Activated CD8-positive, alpha-beta memory T cell treated with anti-CD3 and anti-CD28 coated beads, Interleukin-2, amount 50 U/mL, for 24 hours (primary cell): ENCODE results near the gene GRPEL2.

ENCODE experiments used
- DNase-seq: peaks from one replicate; pipeline ENCODE4 v3.0.0-alpha.2; 2020; ENCODE audit errors: extremely low read depth

Gene GRPEL2

DNA sequence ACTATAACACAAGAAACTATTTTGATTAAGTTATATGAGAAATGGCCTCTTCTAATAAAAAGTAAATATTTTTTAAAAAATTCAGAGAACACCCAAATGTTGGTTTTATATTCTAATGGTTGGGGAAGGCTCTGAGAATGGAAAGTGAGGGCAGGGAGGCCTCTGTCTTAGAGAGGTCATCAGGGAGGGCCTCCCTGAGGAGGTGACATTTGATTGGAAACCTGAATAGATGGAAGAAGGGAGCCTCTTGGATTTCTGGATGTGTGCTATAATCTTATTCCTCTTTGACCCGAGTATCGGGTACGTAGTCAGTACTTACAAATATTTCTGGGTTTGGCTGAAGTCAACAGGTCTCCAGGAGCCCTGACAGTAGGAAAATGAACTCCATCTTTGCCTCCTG is 26.1 kb upstream of the GRPEL2 start:
- DNase-seq, result no peak

DNA sequence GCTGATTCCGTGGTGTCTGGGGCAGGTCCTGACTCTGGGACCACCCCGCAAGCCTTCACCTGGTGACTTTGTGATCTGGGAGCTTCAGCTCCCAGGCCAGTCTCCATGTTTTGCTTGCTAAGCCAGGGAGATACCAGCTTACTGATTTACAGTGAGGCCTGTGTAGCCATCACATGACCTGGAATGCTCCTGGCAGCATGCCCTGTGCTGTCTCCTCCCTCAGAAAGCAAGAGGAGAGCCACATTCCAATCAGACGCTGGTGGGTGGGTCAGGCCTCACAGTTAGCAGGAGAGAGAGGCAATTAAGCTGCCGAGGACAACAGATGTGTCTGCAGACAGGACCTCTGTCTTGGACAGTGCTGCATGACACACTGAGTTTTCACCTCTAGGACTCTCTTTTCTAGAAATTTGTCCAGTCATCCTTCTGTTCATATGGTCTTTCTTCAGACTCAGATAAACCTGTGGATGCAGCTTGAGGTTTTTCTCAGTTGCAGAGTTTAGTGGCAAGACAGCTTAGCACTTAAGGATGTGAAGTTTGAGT is 24.4 kb upstream of the GRPEL2 start:
- DNase-seq, result no peak

DNA sequence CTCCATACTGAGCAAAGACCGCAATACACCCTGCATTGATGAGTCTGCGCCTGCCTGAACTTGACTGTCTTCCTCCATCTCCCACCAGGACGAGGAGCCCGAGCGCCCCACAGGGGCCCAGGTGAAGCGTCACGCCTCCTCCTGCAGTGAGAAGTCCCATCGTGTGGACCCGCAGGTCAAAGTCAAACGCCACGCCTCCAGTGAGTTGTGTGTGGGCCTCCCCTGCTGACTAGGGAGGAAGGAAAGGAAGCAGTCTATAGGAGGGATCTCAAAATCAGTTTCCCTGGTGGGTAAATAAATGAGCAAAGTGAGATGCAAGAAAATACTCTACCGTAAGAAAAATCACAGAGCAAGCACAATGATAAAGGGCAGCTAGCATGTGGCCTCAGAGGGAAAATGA is 22.8 kb upstream of the GRPEL2 start:
- no peak for DNase-seq

DNA sequence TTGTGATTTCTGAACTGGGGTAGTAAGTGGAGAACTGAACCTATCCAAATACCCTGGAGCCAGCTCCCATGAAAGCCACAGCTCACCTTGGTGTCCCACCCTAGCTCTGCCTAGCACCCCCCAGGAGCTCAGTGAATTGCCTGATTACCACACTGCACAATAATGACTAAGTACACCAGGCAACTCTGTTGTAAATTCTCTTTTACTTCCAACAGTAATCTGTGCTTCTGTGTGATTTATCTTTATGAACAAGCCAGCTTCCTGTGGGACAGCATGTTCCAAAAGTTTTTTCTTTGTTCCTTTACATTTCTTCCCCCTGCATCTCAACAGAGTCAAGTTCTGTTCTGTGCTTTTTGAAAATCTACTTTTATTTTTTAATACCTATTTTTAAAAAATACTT is 22.1 kb upstream of the GRPEL2 start:
- DNase-seq, result no peak

DNA sequence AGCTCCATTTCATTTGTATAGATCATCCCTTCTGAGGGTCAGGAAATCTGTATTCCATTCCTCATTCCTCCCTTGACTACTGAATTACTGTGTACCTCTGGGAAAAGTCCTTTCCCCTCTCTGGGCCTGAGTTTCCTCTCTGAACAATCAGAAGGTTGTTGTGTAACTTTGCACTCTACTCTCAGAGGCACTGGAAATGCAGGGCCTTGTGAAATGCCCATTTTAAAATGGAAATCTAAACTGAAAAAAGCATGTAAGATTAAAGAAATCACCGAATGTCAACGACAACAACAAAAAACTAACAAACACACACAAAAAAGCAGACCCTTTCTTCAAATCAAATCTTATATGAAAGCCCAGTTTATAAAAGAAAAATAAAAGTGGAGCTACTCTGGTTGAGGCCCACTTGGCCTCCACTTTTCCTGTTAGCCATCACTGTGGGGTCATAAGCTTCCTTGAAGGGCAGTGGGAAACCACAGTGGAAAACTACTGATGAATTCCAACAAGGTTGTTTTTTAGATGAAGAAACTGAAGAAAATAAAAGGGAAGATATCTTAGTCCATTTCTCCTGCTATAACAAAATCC is 21.6 kb upstream of the GRPEL2 start:
- DNase-seq, result no peak

DNA sequence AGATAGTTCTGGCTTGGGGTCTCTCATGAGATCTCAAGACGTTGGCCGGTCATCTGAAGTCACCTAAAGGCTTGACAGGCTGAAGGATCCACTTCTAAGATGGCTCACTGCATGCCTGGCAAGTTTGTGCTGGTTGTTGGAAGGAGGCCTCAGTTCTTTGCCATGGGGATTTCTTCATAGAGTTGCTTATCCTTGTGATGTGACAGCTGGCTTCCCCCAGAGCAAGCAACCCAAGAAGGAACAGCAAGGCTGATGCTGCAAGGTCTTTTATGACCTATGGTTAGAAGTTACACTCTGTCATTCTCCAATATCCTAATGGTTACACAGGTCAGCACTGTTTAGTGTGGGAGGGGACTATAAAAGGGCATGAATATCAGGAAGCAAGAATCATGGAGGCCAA is 20.7 kb upstream of the GRPEL2 start:
- DNase-seq, result no peak

DNA sequence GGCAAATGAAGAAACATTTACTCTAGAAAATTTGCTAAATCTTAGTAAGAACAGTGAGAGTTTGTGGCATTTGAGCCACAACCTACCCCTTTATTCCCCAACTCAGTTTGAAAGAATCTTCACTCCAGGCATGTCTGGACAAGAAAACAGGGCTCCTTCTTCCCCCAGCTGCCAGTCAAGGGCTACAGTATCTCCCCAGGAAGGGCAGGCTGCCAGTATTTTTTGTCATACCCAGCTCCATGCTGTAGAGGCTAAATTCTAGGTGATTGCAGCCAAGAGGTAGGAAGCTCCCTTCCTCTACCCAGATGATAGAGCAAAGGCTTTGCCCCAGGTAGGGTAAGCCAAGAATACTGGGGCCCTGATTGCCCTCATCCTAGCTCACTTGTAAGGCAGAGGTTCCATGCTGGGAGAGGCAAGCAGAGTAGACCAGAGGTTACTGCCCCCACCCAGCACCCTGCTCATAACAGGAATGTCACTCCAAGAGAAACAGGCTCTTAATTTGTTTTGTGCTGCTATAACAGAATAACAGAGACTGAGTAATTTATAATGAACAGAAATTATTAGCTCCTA is 20.0 kb upstream of the GRPEL2 start:
- no peak for DNase-seq

DNA sequence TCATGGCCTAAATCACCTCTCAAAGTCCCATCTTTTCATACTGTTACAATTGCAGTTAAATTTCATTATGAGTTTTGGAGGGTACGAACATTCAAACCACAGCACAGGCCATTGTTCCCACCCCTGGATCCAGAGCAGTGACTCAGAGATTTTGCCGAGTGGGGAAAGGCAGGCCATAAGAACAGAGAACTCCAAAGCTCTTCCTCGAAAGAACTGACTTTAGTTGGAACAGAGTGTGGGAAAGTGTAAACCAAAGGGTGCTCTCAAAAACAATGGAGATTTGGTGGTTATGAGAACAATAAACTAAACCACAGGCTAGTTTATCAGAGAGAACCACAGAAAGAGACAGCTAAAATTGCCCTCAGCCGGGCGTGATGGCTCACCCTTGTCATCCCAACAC is 19.4 kb upstream of the GRPEL2 start:
- DNase-seq, result no peak

DNA sequence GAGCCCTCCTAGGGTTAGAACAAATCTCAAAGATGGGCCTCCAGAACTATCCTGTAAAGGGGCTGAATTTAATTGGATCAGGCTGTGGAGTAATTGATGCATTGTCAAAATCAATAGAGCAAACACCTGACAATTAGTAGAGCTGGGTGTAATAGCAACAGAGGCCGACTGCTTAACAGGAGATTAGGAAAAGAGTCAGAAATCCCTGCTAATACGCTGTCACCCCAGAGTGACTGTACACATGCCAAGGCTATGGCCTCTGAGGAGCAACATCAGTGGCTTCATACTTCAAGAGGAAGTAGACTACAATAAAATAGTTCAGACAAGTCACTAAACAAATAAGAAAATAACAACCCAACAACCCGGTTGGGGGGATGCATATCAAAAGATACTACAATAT is 18.7 kb upstream of the GRPEL2 start:
- DNase-seq, result no peak

DNA sequence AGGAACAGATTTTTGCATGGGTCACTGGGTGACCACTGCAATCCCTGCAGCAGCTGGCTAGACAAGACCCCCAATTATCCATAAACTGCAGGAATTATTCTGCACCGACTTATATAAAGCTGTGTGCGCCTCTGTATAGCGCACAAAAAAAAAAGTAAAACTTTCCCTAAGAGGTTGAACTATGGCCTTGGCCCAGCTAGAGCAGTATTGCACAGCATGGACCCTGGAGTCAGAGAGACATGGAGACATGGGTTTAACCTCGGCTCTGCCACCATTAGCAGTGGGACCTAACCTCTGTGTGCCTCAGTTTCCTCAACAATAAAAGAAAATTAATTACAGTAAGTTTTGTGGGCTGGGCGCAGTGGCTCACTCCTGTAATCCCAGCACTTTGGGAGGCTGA is 17.1 kb upstream of the GRPEL2 start:
- DNase-seq, result no peak

DNA sequence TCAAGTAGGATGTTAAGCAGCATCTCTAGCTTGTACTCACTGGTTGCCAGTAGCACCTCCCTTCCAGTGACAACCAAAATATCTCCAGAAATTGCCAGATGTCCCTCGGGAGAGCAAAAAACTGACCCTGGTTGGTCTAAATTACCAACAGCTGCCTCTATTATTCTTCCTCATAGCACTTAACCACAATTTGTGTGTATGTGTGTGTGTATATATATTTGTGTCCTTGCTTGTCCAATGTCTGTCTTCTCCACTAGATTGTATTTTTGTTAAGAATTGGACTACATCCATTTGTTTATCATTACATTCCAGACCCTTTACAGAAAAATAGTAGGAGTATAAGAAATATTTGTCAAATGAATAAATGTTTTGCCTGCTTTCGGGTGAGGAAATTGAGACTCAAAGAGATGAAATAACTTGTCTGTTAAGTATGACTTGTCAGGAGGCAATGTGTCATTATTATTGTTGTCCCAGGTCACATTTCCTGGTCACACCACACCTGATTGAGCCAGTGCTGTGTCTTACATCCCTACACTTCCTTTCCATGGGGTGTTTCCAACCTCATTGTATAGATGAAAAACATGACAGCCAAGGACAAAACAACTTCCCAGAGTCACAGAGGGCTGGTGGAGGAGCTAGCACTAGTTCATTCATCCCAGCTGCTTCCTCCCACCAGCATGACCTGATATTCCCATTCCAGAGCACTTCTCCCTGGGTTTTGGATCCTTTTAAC is 11.4 kb upstream of the GRPEL2 start:
- no peak for DNase-seq

DNA sequence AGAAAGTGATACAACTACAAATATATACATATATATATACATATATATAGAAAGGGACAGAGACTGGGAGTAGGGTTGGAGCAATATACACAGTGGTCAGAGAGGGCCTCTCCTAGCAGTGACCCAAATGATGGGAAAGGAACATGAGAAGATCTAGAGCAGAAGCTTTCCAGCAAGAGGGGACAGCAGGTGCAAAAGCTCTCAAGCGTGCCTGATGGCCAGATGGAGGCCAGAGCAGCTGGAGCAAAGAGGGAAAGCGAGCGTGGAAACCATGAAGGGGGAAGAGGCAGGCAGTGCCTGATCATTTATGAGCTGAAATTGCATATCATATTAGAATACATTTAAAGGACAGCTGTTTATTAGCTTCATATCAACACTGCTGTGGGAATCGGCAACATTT is 7.6 kb upstream of the GRPEL2 start:
- no peak for DNase-seq

DNA sequence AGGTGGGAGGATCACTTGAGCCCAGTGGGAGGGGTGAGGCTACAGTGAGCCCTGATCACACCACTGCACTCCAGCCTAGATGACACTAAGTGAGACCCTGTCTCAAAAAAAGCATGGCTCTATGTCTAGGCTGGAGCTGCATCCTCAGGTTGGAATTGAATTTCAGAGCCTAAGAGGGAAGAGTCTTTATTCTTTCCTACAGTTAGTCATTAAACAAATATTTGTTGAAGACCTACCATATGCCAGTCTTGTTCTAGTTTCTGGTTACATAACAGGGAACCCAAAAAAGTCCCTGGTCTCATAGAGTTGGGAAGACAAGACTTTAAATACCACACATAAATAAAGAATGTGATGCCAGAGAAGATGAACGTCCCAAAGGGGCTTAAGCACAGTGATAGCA is 6.9 kb upstream of the GRPEL2 start:
- DNase-seq, result no peak

DNA sequence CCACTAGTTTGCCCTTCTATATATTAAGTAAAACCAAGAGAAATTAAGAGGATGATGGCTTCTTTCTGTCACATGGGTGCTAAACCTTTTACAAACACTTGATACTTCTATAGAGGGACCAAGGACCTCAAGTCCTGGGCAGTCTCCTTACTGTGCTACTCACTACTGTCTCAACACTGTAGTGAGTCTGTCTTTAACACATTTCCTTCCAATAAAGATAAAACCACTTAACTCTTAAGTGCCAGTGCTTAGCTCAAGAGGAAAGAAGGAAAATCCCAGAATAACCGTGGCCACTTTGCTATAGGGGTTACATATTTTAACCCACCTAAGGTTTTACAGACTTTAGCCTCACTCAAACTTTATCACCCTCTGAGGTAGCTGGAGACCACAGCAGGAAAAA is 4.4 kb upstream of the GRPEL2 start:
- no peak for DNase-seq

DNA sequence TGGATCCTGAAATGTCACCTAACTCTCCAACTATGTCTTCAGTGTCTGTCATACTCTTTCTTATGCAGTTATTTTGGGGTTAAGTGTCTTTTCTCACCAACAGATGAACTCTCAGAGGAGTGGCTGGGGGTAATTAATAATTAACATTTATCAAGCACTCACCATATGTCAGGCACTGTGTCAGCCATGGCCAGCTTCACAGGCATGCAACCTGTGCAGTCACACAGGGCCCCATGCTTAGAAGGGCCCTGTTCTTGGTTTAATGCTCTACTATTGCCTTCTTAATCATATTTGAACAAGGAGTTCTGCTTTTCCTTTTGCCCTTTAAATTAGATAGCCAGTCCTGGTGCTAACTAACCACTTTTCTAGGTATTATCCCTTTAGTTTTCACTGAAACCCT is 3.4 kb upstream of the GRPEL2 start:
- DNase-seq, result no peak

DNA sequence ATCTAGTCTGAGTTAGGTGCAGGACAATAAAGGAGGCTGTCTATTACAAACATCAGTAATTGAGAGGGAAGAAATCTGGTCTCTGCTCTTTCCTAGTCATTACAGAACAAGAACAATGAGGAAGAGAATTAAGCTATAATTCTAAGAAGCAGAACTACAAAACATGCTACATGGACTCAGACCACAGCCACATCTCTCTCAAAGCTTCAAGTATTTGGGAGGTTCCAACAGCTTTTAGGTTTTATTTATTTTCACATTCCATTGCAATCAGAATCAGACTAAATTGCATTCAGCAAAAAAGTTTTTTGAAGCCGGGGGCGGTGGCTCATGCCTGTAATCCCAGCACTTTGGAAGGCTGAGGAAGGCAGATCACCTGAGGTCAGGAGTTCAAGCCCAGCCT is 1.1 kb upstream of the GRPEL2 start:
- no peak for DNase-seq

DNA sequence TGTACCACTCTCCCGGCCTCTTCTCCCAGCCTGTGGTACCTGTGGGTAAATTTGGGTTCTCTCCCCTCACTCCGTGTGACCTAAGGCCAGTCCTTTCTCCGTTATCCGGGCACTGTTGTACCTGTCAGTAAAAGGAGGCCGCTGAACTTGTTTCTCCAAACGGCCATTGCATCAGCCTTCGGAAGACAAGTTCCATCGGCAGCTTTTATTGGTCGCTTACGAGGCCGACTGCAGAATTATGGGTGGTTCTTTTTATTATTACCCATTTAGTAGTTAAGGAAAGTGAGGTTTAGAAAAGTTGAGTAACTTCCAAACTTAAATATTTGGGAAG is 558 bp downstream of the GRPEL2 start:
- DNase-seq, result no peak

DNA sequence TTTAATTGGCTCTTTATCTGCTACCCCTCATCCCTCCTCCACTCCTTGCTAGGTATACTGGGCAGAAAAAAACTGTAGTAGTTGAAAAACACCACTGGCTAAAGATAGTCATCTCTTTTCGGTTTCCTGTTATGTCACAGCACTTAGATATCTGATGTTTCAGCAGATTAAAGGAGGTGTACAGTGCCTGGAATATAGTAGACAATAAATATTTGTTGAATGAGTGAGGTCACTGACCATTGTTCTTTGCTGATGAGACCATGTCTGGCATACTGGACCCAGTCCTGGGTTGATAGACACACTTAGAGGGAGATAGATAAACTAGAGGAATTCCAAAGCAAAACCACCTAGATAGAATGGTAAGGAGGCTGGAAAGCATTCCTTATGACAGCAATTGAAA is 3.2 kb downstream of the GRPEL2 start:
- DNase-seq, result no peak

DNA sequence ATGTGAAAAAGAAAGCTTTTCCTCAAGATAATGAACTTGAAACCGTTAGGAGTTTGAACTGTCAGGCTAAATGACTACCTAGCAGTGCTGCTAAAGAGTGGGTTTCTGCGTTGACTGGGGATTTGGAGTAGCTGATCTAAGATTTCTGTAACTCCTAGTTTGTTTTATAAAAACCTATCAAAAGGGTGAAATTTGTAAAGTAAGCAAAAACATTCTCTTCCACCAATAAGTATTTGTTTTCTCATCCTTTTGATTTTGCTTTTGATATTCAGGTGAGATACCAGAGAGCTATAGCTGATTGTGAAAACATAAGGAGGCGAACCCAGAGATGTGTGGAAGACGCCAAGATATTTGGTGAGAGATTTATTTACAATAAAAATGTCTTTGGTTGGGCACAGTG is 4.1 kb downstream of the GRPEL2 start:
- no peak for DNase-seq

DNA sequence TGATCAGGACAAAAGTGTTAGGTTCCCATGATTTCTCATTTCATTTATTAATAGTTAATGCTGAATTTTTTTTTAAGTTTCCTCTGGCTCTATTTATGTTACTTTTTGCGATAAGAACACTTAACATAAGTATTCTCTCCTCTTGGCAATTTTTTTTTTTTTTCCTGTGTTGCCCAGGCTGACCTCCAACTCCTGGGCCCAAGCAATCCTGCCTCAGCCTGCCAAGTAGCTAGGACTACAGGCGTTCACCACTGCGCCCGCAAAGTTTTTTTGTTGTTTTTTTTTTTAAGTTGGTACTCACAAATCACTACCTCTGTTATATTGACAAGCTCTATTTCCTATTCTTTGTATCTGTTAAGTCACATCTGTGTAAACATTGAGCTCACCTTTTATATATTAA is 6.9 kb downstream of the GRPEL2 start:
- no peak for DNase-seq

DNA sequence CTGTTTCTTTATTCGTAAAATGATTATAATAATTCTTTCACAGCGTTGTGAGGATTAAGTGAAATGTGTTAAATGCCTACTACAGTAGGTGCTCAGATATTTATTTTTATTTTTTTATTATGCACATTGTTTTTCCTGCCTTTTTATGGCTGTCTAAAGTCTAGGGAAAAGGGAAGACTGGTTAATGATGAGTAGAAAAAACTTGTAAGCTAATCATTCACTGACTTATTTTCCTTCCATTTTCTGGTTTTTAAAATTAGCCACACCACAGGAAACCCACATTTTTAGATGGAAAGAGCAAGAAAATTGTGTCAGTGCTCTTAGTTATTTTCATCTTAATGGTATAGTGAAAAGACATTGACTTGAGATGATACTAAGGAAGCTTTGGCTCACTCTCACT is 8.6 kb downstream of the GRPEL2 start:
- DNase-seq, result no peak

DNA sequence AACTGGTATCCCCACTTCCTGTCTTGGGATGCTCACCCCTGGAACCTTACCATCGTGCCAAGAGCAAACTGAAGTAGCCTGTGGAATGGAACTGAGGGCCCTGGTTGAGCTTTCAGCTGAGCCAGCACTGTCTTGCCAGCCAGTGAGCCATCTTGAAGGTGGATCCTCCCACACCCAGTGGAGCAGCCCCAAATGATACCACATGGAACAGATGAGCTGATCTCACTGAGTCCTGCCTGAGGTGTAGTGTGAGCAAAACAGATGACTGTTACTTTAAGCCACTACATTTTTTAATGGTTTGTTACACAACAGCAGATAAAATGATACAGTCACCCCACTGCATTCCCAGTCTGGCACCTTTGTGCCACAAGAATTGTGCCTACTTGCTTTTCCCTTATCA is 10.4 kb downstream of the GRPEL2 start:
- DNase-seq, result no peak

DNA sequence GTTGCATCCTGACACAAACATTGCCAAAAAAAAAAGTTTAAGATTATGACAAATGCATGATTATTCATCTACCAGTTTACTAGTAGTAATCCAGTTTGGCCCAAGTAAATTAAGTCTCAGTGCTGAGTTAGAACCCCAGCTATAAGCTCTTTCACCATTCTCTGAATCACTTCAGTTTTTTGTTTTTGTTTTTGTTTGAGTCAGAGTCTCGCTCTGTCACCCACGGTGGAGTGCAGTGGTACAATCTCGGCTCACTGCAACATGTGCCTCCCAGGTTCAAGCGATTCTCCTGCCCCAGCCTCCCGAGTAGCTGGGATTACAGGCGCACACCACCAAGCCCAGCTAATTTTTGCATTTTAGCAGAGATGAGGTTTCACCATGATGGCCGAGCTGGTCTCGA is 11.1 kb downstream of the GRPEL2 start:
- no peak for DNase-seq
